Measurements from ENCODE around the gene ERN2.

GRCh38 chr16:23668225-23668624 is 44.8 kb downstream of the ERN2 start:
- TF ChIP-seq ELF4 (IDR thresholded peaks at IDR 0.05) (no peak), HDGF (IDR thresholded peaks at IDR 0.05; ENCODE audit: borderline replicate concordance) (no peak), SP1 (IDR thresholded peaks at IDR 0.05) (no peak), LEF1 (IDR thresholded peaks at IDR 0.05; ENCODE audit: borderline replicate concordance) (no peak), BHLHE40 (IDR thresholded peaks at IDR 0.05; ENCODE audit: borderline replicate concordance) (no peak), ZNF384 (IDR thresholded peaks at IDR 0.05) (no peak)

Data from HEK293T (cell line).